Fibroblast of lung (primary cell): ENCODE measurements around the gene SMARCC1.

Experiments
- CTCF ChIP-seq, 2 donors: IDR thresholded peaks in 1 of 2; conservative IDR thresholded peaks in 1 of 2; 1 replicate in 1 of 2; 2 replicates in 1 of 2; pipeline ENCODE4 v1.5.1; 2011 to 2012; ENCODE audit warnings: low read length in 2 of 2, control low read depth in 1 of 2, inconsistent platforms in 1 of 2, low read depth in 1 of 2, mild to moderate bottlenecking in 1 of 2
- EZH2 ChIP-seq: IDR thresholded peaks from 2 replicates; pipeline ENCODE4 v1.5.1; 2012; ENCODE audit warnings: low read length, control low read depth, mild to moderate bottlenecking; ENCODE audit errors: missing control alignments

DNA sequence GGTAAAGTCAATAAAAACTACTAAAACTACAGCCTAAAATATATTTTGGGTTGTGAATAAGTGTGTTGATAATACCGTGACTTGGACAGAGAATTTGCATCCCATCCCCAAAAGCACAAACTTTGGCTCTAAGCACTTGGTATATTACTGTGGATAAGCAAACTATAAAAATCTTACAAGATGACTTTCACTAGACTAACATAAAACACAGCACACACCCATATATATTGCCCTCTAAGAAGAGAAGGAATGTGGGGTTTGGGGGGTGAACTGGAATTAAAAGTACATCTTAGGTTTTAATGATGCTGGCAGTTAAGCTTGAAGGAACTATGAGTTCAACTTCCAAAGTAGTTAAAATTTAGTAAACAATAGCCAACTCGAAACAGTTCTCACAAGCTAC is 174.4 kb downstream of the SMARCC1 start:
- no peak for TF ChIP-seq CTCF (conservative IDR thresholded peaks at IDR 0.05 in 1 of 2, IDR thresholded peaks at IDR 0.05 in 1 of 2; ENCODE audit: low read depth in 1 of 2, low read length in 2 of 2)
- TF ChIP-seq EZH2 = no peak
